IMR-90 (cell line): ENCODE measurements around the gene NDST1. TPM values are rescaled to one million over a fixed set of nuclear protein-coding genes. Genes with fewer than 3 reads are reported as not detected.
A peak's percentile ranks its signal among the peaks of the same experiment; 100 is the strongest.

Experiments
- ATAC-seq: fragments of 200-7000 bp; cut with Tn5 transposase; 2 replicates; pipeline ENCODE4 v1.9.1; 2020; ENCODE audit warnings: low read depth, mild to moderate bottlenecking, moderate library complexity
- BruUV-seq: library from RNA; stranded (reverse); fragments of 400-500 nt; replicated peaks from 2 replicates; lab custom pipeline; 2021; lab: Mats Ljungman, UMichigan
- CTCF ChIA-PET: fragments of 300-600 bp; formaldehyde crosslinking; extraction: SDS; loops from one replicate; lab custom pipeline; 2021; ENCODE audit warnings: antibody characterized with exemption; lab: Yijun Ruan, JAX
- POLR2A ChIA-PET: fragments of 300-600 bp; sonication (Branson Sonifier 250); formaldehyde crosslinking; loops from one replicate; lab custom pipeline; 2022; ENCODE audit warnings: antibody characterized with exemption; ENCODE audit not compliant: unreplicated experiment; lab: Charles Lee
- DNase-seq: peaks from one replicate; pipeline ENCODE4 v3.0.0; 2013
- H2AFZ ChIP-seq: replicated peaks from 2 replicates; pipeline ENCODE3; 2013; ENCODE audit warnings: low read length, mild to moderate bottlenecking; ENCODE audit not compliant: poor library complexity
- H2AK5ac ChIP-seq: 2 replicates; pipeline ENCODE4 v1.6.1; 2013; ENCODE audit warnings: low read depth, low read length, inconsistent platforms
- H2AK9ac ChIP-seq: replicated peaks from 2 replicates; pipeline ENCODE3; 2013; ENCODE audit warnings: mild to moderate bottlenecking, low read depth, low read length, moderate library complexity; ENCODE audit not compliant: poor library complexity
- H2BK120ac ChIP-seq: 2 replicates; pipeline ENCODE4 v1.6.1; 2013; ENCODE audit warnings: low read depth, low read length, inconsistent platforms
- H2BK15ac ChIP-seq: 3 replicates; pipeline ENCODE4 v1.6.1; 2013; ENCODE audit warnings: low read depth, low read length, inconsistent platforms
- H2BK20ac ChIP-seq: 2 replicates; pipeline ENCODE4 v1.6.1; 2013; ENCODE audit warnings: low read depth, mild to moderate bottlenecking, inconsistent platforms, low read length, moderate library complexity
- H2BK5ac ChIP-seq: 2 replicates; pipeline ENCODE4 v1.6.1; 2013; ENCODE audit warnings: mild to moderate bottlenecking, low read depth, low read length, inconsistent platforms; ENCODE audit not compliant: poor library complexity, severe bottlenecking
- H3K14ac ChIP-seq: replicated peaks from 2 replicates; pipeline ENCODE4 v1.6.1; 2013; ENCODE audit warnings: low read depth, low read length, inconsistent platforms
- H3K18ac ChIP-seq: 2 replicates; pipeline ENCODE4 v1.6.1; 2013; ENCODE audit warnings: low read depth, low read length, control low read depth
- H3K23ac ChIP-seq: 2 replicates; pipeline ENCODE4 v1.6.1; 2013; ENCODE audit warnings: low read depth, low read length, inconsistent platforms
- H3K27ac ChIP-seq: 2 replicates; pipeline ENCODE4 v1.5.1; 2013; ENCODE audit warnings: mild to moderate bottlenecking, control low read depth, low read length; ENCODE audit not compliant: insufficient read depth
- H3K27me3 ChIP-seq: 2 replicates; pipeline ENCODE4 v1.6.1; 2013; ENCODE audit warnings: low read length; ENCODE audit not compliant: control insufficient read depth, insufficient read depth
- H3K36me3 ChIP-seq: 2 replicates; pipeline ENCODE4 v1.6.1; 2013; ENCODE audit warnings: low read length, mixed read lengths; ENCODE audit not compliant: control insufficient read depth, insufficient read depth
- H3K4ac ChIP-seq: 2 replicates; pipeline ENCODE4 v1.6.1; 2013; ENCODE audit warnings: low read depth, low read length, inconsistent platforms
- H3K4me1 ChIP-seq: 2 replicates; pipeline ENCODE4 v1.6.1; 2013; ENCODE audit warnings: low read length, mixed read lengths; ENCODE audit not compliant: control insufficient read depth, insufficient read depth
- H3K4me2 ChIP-seq: 2 replicates; pipeline ENCODE4 v1.6.1; 2013; ENCODE audit warnings: low read depth, mild to moderate bottlenecking, control low read depth, low read length, moderate library complexity
- H3K4me3 ChIP-seq: 2 replicates; pipeline ENCODE4 v1.5.1; 2013; ENCODE audit warnings: low read depth, mild to moderate bottlenecking, control low read depth, low read length, moderate library complexity; ENCODE audit not compliant: insufficient read depth
- H3K56ac ChIP-seq: 2 replicates; pipeline ENCODE4 v1.6.1; 2013; ENCODE audit warnings: low read length, inconsistent platforms; ENCODE audit not compliant: insufficient read depth; ENCODE audit errors: extremely low read depth
- H3K79me1 ChIP-seq, 2 experiments: 2 replicates each; pipeline ENCODE4 v1.6.1; 2013; ENCODE audit warnings: low read length in 2 of 2, inconsistent platforms in 1 of 2, low read depth in 1 of 2
- H3K9ac ChIP-seq: 2 replicates; pipeline ENCODE4 v1.6.1; 2013; ENCODE audit warnings: low read depth, low read length, control low read depth
- H3K9me1 ChIP-seq: 2 replicates; pipeline ENCODE4 v1.6.1; 2013; ENCODE audit warnings: low read length, inconsistent platforms; ENCODE audit not compliant: insufficient read depth
- H3K9me3 ChIP-seq: 2 replicates; pipeline ENCODE4 v1.6.1; 2013; ENCODE audit warnings: low read length; ENCODE audit not compliant: control insufficient read depth, insufficient read depth
- H4K20me1 ChIP-seq: 2 replicates; pipeline ENCODE4 v1.6.1; 2013; ENCODE audit warnings: low read length, inconsistent platforms; ENCODE audit not compliant: insufficient read depth
- H4K5ac ChIP-seq: 2 replicates; pipeline ENCODE4 v1.6.1; 2013; ENCODE audit warnings: mild to moderate bottlenecking, low read depth, low read length, control low read depth
- H4K8ac ChIP-seq, 2 experiments: 2 replicates each; pipeline ENCODE4 v1.6.1; 2013; ENCODE audit warnings: low read depth in 2 of 2, low read length in 2 of 2, control low read depth in 1 of 2, inconsistent platforms in 1 of 2
- H4K91ac ChIP-seq: 2 replicates; pipeline ENCODE4 v1.6.1; 2013; ENCODE audit warnings: low read depth, low read length, inconsistent platforms; ENCODE audit not compliant: insufficient read depth
- CHD1 ChIP-seq: IDR thresholded peaks from 2 replicates; pipeline ENCODE4 v1.6.1; 2012; ENCODE audit warnings: low read depth, low read length, improper control_type of control experiment
- FOS ChIP-seq: fragments of 150-350 bp; IDR thresholded peaks from 2 replicates; pipeline ENCODE4 v1.6.1; 2016; ENCODE audit warnings: low read depth, low read length
- MAFK ChIP-seq: IDR thresholded peaks from 2 replicates; pipeline ENCODE4 v1.6.1; 2012; ENCODE audit warnings: low read depth, low read length, improper control_type of control experiment
- MAZ ChIP-seq: IDR thresholded peaks from 2 replicates; pipeline ENCODE4 v1.6.1; 2012; ENCODE audit warnings: low read depth, mild to moderate bottlenecking, low read length, improper control_type of control experiment, moderate library complexity, borderline replicate concordance
- MXI1 ChIP-seq: IDR thresholded peaks from 2 replicates; pipeline ENCODE4 v1.6.1; 2012; ENCODE audit warnings: low read depth, mild to moderate bottlenecking, low read length, moderate library complexity, borderline replicate concordance
- NFE2L2 ChIP-seq: fragments of 150-350 bp; IDR thresholded peaks from 2 replicates; pipeline ENCODE4 v1.6.1; 2016; ENCODE audit warnings: low read depth, mild to moderate bottlenecking, low read length
- POLR2A ChIP-seq: IDR thresholded peaks from 2 replicates; pipeline ENCODE4 v1.6.1; 2012; ENCODE audit warnings: mild to moderate bottlenecking, low read depth, low read length
- RAD21 ChIP-seq: IDR thresholded peaks from 2 replicates; pipeline ENCODE4 v1.6.1; 2012; ENCODE audit warnings: low read length, improper control_type of control experiment
- RCOR1 ChIP-seq: IDR thresholded peaks from 2 replicates; pipeline ENCODE4 v1.6.1; 2012; ENCODE audit warnings: mild to moderate bottlenecking, low read length, improper control_type of control experiment; ENCODE audit not compliant: insufficient replicate concordance
- RFX5 ChIP-seq: IDR thresholded peaks from 2 replicates; pipeline ENCODE4 v1.8.0; 2012; ENCODE audit warnings: low read depth, mild to moderate bottlenecking, low read length, moderate library complexity
- SMC3 ChIP-seq: fragments of 150-350 bp; IDR thresholded peaks from 2 replicates; pipeline ENCODE4 v1.6.1; 2016; ENCODE audit warnings: low read depth, mild to moderate bottlenecking, antibody characterized with exemption, low read length, moderate library complexity
- USF2 ChIP-seq: fragments of 150-350 bp; IDR thresholded peaks from 2 replicates; pipeline ENCODE4 v1.6.1; 2017; ENCODE audit warnings: mild to moderate bottlenecking, antibody characterized with exemption, low read length, low read depth
- WGBS, 2 experiments: methylation state at CpG; one replicate each; pipeline versions ENCODE4 v1.1.5 to v1.1.7; 2013; ENCODE audit warnings: missing lambda C conversion rate in 2 of 2; ENCODE audit not compliant: insufficient read length in 1 of 2; ENCODE audit errors: extremely low coverage in 2 of 2; 5-methylcytosine and 5-hydroxymethylcytosine counted together
- dilution Hi-C: fragments of 300-500 bp; cut with HindIII; formaldehyde crosslinking; loops from one replicate; pipeline ENCODE4 v1.14.3; 2018; ENCODE audit warnings: low sequenced_read_pairs; ENCODE audit not compliant: unreplicated experiment
- in situ Hi-C: fragments of 300-500 bp; cut with MboI; formaldehyde crosslinking; loops from 3 replicates; pipeline ENCODE4 v1.14.3; 2019; ENCODE audit warnings: low sequenced_read_pairs, inconsistent platforms, mixed read lengths
- intact Hi-C: fragments of 100-400 bp; cut with micrococcal nuclease; formaldehyde crosslinking; loops from 2 replicates; pipeline ENCODE4 v1.10.0; 2022
- polyA plus RNA-seq, 3 experiments: library from polyadenylated mRNA; depleted of rRNA; stranded (reverse); fragments of >200 nt; gene quantifications; 2 replicates each; pipeline ENCODE4 v1.2.3, GENCODE V29; 2012; ENCODE audit warnings: low replicate concordance in 1 of 3
- total RNA-seq: library from RNA; depleted of rRNA; stranded (reverse); fragments of >200 nt; gene quantifications from 2 replicates; pipeline ENCODE4 v1.2.3, GENCODE V29; 2012
- TF ChIP-seq, protein P1 (sequence below): conservative IDR thresholded peaks from 2 replicates; pipeline ENCODE4 v1.5.1; 2012; ENCODE audit warnings: mild to moderate bottlenecking, low read depth, low read length, improper control_type of control experiment
- TF ChIP-seq, protein P2 (sequence below): fragments of 150-350 bp; IDR thresholded peaks from 2 replicates; pipeline ENCODE4 v1.6.1; 2016; ENCODE audit warnings: low read depth, mild to moderate bottlenecking, low read length, moderate library complexity, borderline replicate concordance

Gene NDST1
- total and polyA plus RNA-seq, 2 of the 4 experiments (the other 2 are of a cell fraction), result 30.5 to 80.4 TPM

- H3K9me1 ChIP-seq, result no peaks in the 10 kb centered on the region
- no peak overlapping the region for H3K56ac ChIP-seq
- H4K8ac ChIP-seq, result no peak overlapping the region
- H3K36me3 ChIP-seq, result peaks cover 2% of the 10 kb centered on the region; the same call in 1 of the 2 replicates
- intact Hi-C loops, result loop anchor here (1.0 to 10.0 kb wide), 6 partner anchors 95 to 603 kb away; partner anchors contain the start of gene RBM22
- dilution Hi-C loops, result no loop called here
- no peaks in the 10 kb centered on the region for H4K20me1 ChIP-seq
- H2AFZ ChIP-seq, result peak overlapping the region; percentile 8
- in situ Hi-C loops, result loop anchor here (5.0 kb wide), 2 partner anchors 91 to 286 kb away; partner anchors contain the start of gene IRGM
- ATAC-seq (no peak), DNase-seq (no peak)
- H3K9ac ChIP-seq, result no peak overlapping the region
- H3K4me3 ChIP-seq, result no peak overlapping the region
- H3K23ac ChIP-seq, result no peak overlapping the region
- H3K9me3 ChIP-seq, result peaks cover 2% of the 10 kb centered on the region; the same call in 1 of the 2 replicates
- no peak overlapping the region for H3K14ac ChIP-seq
- no peak overlapping the region for H3K27ac ChIP-seq
- WGBS, 2 experiments, result 83% methylated on average over 1 of the region's 4 CpGs; no CpG with 5 or more reads in 1 of the 2 experiments
- no peak overlapping the region for H2BK120ac ChIP-seq
- no peak overlapping the region for H4K91ac ChIP-seq
- H2BK15ac ChIP-seq, result no peak overlapping the region
- no peak overlapping the region for H3K4ac ChIP-seq
- H3K79me1 ChIP-seq, result no peaks in the 10 kb centered on the region; a peak in 1 of 4 replicates
- no TSS peak for BruUV-seq
- H2BK20ac ChIP-seq, result no peak overlapping the region
- H3K4me1 ChIP-seq, result 0 out of 2 replicates have a peak, but pooled peaks cover 8% of the 10 kb centered on the region
- no peak overlapping the region for H3K18ac ChIP-seq
- no peak overlapping the region for H2BK5ac ChIP-seq
- POLR2A ChIA-PET, result interaction anchor here (0.5 kb wide), 1 partner anchor 12 kb away, joined by 3 read pairs; no protein-coding TSS in a partner anchor
- H4K5ac ChIP-seq, result no peak overlapping the region
- no peak overlapping the region for H3K4me2 ChIP-seq
- CTCF ChIA-PET, result interaction anchor here (1.1 to 2.3 kb wide), 2 partner anchors 79 to 105 kb away, joined by 3 to 6 read pairs; partner anchors contain the start of gene SYNPO
- no peak overlapping the region for H2AK5ac ChIP-seq
- H3K27me3 ChIP-seq, result no peaks in the 10 kb centered on the region
- H2AK9ac ChIP-seq, result no peak overlapping the region
- TF ChIP-seq, protein P1, sequence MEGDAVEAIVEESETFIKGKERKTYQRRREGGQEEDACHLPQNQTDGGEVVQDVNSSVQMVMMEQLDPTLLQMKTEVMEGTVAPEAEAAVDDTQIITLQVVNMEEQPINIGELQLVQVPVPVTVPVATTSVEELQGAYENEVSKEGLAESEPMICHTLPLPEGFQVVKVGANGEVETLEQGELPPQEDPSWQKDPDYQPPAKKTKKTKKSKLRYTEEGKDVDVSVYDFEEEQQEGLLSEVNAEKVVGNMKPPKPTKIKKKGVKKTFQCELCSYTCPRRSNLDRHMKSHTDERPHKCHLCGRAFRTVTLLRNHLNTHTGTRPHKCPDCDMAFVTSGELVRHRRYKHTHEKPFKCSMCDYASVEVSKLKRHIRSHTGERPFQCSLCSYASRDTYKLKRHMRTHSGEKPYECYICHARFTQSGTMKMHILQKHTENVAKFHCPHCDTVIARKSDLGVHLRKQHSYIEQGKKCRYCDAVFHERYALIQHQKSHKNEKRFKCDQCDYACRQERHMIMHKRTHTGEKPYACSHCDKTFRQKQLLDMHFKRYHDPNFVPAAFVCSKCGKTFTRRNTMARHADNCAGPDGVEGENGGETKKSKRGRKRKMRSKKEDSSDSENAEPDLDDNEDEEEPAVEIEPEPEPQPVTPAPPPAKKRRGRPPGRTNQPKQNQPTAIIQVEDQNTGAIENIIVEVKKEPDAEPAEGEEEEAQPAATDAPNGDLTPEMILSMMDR, result no peak
- TF ChIP-seq MAZ (no peak), POLR2A (no peak), RAD21 (no peak), MXI1 (no peak), NFE2L2 (no peak), SMC3 (no peak), MAFK (no peak), FOS (no peak), RFX5 (no peak), USF2 (no peak), CHD1 (no peak), RCOR1 (no peak)
- TF ChIP-seq, protein P2, sequence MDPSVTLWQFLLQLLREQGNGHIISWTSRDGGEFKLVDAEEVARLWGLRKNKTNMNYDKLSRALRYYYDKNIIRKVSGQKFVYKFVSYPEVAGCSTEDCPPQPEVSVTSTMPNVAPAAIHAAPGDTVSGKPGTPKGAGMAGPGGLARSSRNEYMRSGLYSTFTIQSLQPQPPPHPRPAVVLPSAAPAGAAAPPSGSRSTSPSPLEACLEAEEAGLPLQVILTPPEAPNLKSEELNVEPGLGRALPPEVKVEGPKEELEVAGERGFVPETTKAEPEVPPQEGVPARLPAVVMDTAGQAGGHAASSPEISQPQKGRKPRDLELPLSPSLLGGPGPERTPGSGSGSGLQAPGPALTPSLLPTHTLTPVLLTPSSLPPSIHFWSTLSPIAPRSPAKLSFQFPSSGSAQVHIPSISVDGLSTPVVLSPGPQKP, result no peak
Measured at GRCh38 chr5:150561571-150562275, 53.8 kb downstream of the NDST1 start.
